Type B pancreatic cell (in vitro differentiated cells): Measurements from ENCODE around the gene FAM181A. TPM values are rescaled to one million over a fixed set of nuclear protein-coding genes. Genes with fewer than 3 reads are reported as not detected.

Experiments used
- DNase-seq: peaks from one replicate; pipeline ENCODE4 v3.0.0; 2021; ENCODE audit warnings: mixed read lengths; ENCODE audit not compliant: unreplicated experiment; ENCODE audit errors: extremely low spot score
- H3K27ac Mint-ChIP-seq: 2 replicates; pipeline ENCODE4 v1.8.0; 2021; ENCODE audit warnings: mild to moderate bottlenecking, mixed read lengths
- H3K27me3 Mint-ChIP-seq: 2 replicates; pipeline ENCODE4 v1.8.0; 2021; ENCODE audit warnings: mixed read lengths
- H3K36me3 Mint-ChIP-seq: 2 replicates; pipeline ENCODE4 v1.8.0; 2021; ENCODE audit warnings: mixed read lengths
- H3K4me1 Mint-ChIP-seq: one replicate; pipeline ENCODE4 v1.8.0; 2021; ENCODE audit warnings: mixed read lengths; ENCODE audit not compliant: unreplicated experiment
- H3K4me3 Mint-ChIP-seq: 2 replicates; pipeline ENCODE4 v1.8.0; 2021; ENCODE audit warnings: mild to moderate bottlenecking, mixed read lengths
- H3K9me3 Mint-ChIP-seq: 2 replicates; pipeline ENCODE4 v1.8.0; 2021; ENCODE audit warnings: mixed read lengths
- CTCF ChIP-seq: fragments of 200-600 bp; sonication (generic); conservative IDR thresholded peaks from 2 replicates; pipeline ENCODE4 v1.5.0; 2021; ENCODE audit warnings: antibody characterized with exemption, mild to moderate bottlenecking
- total RNA-seq: library from RNA; stranded (reverse); gene quantifications from 2 replicates; pipeline ENCODE4 v1.2.1, GENCODE V29; 2021; ENCODE audit warnings: low replicate concordance

FAM181A gene
- total RNA-seq, 1 donor from 2014 or later, result 1.2 TPM

GRCh38 chr14:93932642-93933041, 5.5 kb downstream of the FAM181A start:
- no peak overlapping the region for H3K27ac Mint-ChIP-seq
- no peaks in the 10 kb centered on the region for H3K9me3 Mint-ChIP-seq
- no peak overlapping the region for H3K4me3 Mint-ChIP-seq
- no peak for DNase-seq
- peaks cover 9% of the 10 kb centered on the region for H3K4me1 Mint-ChIP-seq
- H3K27me3 Mint-ChIP-seq, result peaks cover 30% of the 10 kb centered on the region
- no peak for TF ChIP-seq CTCF
- H3K36me3 Mint-ChIP-seq, result no peaks in the 10 kb centered on the region

- no peak for DNase-seq
- no peak overlapping the region for H3K4me3 Mint-ChIP-seq
- H3K27ac Mint-ChIP-seq, result no peak overlapping the region
- peaks cover 50% of the 10 kb centered on the region for H3K27me3 Mint-ChIP-seq
- H3K4me1 Mint-ChIP-seq, result peaks cover 3% of the 10 kb centered on the region
- H3K36me3 Mint-ChIP-seq, result no peaks in the 10 kb centered on the region
- no peak for TF ChIP-seq CTCF
- H3K9me3 Mint-ChIP-seq, result no peaks in the 10 kb centered on the region
Measured at GRCh38 chr14:93935213-93935612, 8.1 kb downstream of the FAM181A start.

- Mint-ChIP-seq H3K9me3 (no peaks in the 10 kb centered on the region), H3K27me3 (peaks cover 57% of the 10 kb centered on the region), H3K27ac (peak overlapping the region; percentile 43), H3K4me3 (no peak overlapping the region), H3K36me3 (no peaks in the 10 kb centered on the region), H3K4me1 (peaks cover 4% of the 10 kb centered on the region)
- DNase-seq, result no peak
- TF ChIP-seq CTCF, result peak; percentile 74
Measured at GRCh38 chr14:93936245-93936644, 9.1 kb downstream of the FAM181A start.

DNA sequence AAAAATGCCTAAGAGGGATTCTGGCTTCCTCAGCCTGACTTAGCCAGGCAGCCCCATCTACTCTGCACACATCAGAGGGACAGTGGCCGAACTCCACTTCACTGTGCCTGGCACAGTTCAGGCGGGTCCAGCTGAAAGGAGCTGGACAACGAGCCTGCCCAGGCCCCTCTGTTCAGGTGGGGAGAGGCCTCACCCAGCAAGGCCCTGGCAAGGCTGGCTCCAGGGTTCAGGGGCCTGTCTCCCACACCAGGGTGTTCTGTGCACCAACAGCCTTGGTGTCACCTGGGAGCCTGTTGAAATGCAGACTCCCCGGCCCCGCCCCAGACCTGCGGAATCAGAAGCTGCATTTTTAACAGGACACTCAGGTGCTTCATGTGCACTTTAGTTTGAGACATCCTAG, 9.8 kb downstream of the FAM181A start:
- Mint-ChIP-seq H3K9me3 (no peaks in the 10 kb centered on the region), H3K36me3 (no peaks in the 10 kb centered on the region), H3K4me3 (no peak overlapping the region), H3K27ac (no peak overlapping the region), H3K27me3 (peaks cover 57% of the 10 kb centered on the region), H3K4me1 (peaks cover 9% of the 10 kb centered on the region)
- no peak for DNase-seq
- no peak for TF ChIP-seq CTCF

- Mint-ChIP-seq H3K4me3 (peak overlapping the region; percentile 47), H3K36me3 (no peaks in the 10 kb centered on the region), H3K9me3 (no peaks in the 10 kb centered on the region), H3K27ac (no peak overlapping the region), H3K4me1 (peaks cover 9% of the 10 kb centered on the region), H3K27me3 (peaks cover 57% of the 10 kb centered on the region)
- no peak for TF ChIP-seq CTCF
- DNase-seq, result no peak
Measured at GRCh38 chr14:93937519-93937918, 10.4 kb downstream of the FAM181A start.

DNA sequence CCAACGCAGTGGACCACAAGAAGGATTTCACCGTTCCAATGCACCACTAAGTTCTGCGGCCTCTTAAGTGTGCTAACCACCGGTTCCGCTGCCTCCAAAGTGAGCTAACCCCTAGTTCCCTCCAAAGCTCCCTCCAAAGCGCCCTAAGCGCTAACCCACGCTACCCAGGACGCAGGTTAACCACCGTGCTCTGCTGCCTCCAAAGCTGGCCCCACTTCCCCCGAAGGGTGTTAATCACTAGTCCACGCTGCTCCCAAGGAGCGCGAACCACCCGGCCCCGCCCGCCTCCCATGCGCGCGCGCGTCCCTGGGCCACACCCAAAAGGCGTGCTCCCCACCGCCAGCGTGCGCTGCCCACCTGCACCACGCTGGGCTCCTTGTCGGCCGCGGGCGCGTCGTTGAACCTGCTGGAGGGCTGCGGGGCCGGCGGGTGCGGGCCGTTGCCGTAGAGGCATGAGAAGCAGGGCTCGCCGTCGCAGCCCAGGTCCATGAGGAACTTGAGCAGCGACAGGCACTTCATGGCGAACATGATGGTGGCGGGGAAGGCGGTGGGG, 11.7 kb downstream of the FAM181A start:
- Mint-ChIP-seq H3K36me3 (no peaks in the 10 kb centered on the region), H3K27ac (no peak overlapping the region), H3K4me3 (peak overlapping the region; percentile 55), H3K27me3 (peaks cover 54% of the 10 kb centered on the region), H3K9me3 (no peaks in the 10 kb centered on the region), H3K4me1 (peaks cover 9% of the 10 kb centered on the region)
- TF ChIP-seq CTCF, result no peak
- DNase-seq, result no peak
